ENCODE results near the gene PLTP. TPM values are rescaled to one million over a fixed set of nuclear protein-coding genes. Genes with fewer than 3 reads are reported as not detected.

PLTP gene
- total and polyA plus RNA-seq, 2 of the 13 experiments (the other 11 are each of a cell fraction or from before 2014, with no cell fraction given) = 16.9 to 28.6 TPM

- Histone ChIP-seq H3K4me3 (replicated peaks in 1 of 3; ENCODE audit: insufficient read depth in 1 of 3, low read depth in 2 of 3, low read length in 3 of 3) (no peak overlapping the region), H2AFZ (ENCODE audit: low read length) (no peak overlapping the region), H4K20me1 (ENCODE audit: insufficient read depth, low read length) (no peaks in the 10 kb centered on the region), H3K9me3 (ENCODE audit: low read length) (no peaks in the 10 kb centered on the region), H3K79me2 (ENCODE audit: insufficient read depth, low read length) (no peaks in the 10 kb centered on the region), H3K36me3 (replicated peaks in 1 of 2; ENCODE audit: control insufficient read depth in 1 of 2, insufficient read depth in 2 of 2, low read length in 2 of 2) (peaks cover 38 to 43% of the 10 kb centered on the region in 2 experiments), H3K27ac (ENCODE audit: extremely low read length, insufficient read depth, low read length) (no peak overlapping the region), H3K9ac (ENCODE audit: insufficient read depth, low read depth, low read length) (no peak overlapping the region), H3K4me2 (ENCODE audit: low read depth, low read length) (no peak overlapping the region), H3K4me1 (ENCODE audit: insufficient read depth, low read length) (peaks cover 9% of the 10 kb centered on the region), H3K27me3 (ENCODE audit: control insufficient read depth in 1 of 2, insufficient read depth in 2 of 2, low read length in 2 of 2) (no peaks in the 10 kb centered on the region)
- DNase-seq (ENCODE audit: low spot score) (no peak), FAIRE-seq (no peak), ATAC-seq (no peak)
- intact Hi-C loops (cut with micrococcal nuclease; ENCODE audit: unreplicated experiment) (no loop called here), in situ Hi-C loops (cut with HindIII; ENCODE audit: extremely low pct_ligation_motif_present, low pct_unique_long_range_greater_than_20kb) (no loop called here)
- ChIA-PET POLR2A (interaction anchor here (0.9 to 4.7 kb wide), 6 partner anchors 9 to 47 kb away, joined by 3 to 38 read pairs (median 13); partner anchors contain the start of genes CTSA, NEURL2 and PCIF1), CTCF (ENCODE audit: low intra/inter-chr PET ratio, low total read pairs) (no interaction called here)
- TF ChIP-seq POLR2AphosphoS2 (IDR thresholded peaks at IDR 0.05; ENCODE audit: low read depth, low read length) (no peak), ZMYM3 (CRISPR knock-in tag; IDR thresholded peaks at IDR 0.05) (no peak), POLR2G (IDR thresholded peaks at IDR 0.05; ENCODE audit: low read depth, low read length) (peak; percentile 42), HNF4G (IDR thresholded peaks at IDR 0.05; ENCODE audit: borderline replicate concordance, low read depth, low read length) (no peak), HNF4G (CRISPR knock-in tag; IDR thresholded peaks at IDR 0.05; ENCODE audit: borderline replicate concordance, low read depth) (no peak), ZNF772 (CRISPR knock-in tag; IDR thresholded peaks at IDR 0.05) (no peak), ZUFSP (CRISPR knock-in tag; IDR thresholded peaks at IDR 0.05; ENCODE audit: borderline replicate concordance) (no peak), CSRNP2 (CRISPR knock-in tag; conservative IDR thresholded peaks at IDR 0.05; ENCODE audit: low read depth) (no peak), ZNF879 (CRISPR knock-in tag; IDR thresholded peaks at IDR 0.05) (no peak), RAD51 (IDR thresholded peaks at IDR 0.05; ENCODE audit: borderline replicate concordance) (no peak), CHCHD3 (CRISPR knock-in tag; IDR thresholded peaks at IDR 0.05) (no peak), KLF13 (CRISPR knock-in tag; IDR thresholded peaks at IDR 0.05) (no peak), RBFOX2 (IDR thresholded peaks at IDR 0.05; ENCODE audit: low read depth, low read length) (peak; percentile 47; the same call in 1 of the 2 replicates), ZFP36 (IDR thresholded peaks at IDR 0.05; ENCODE audit: borderline replicate concordance, low read depth, low read length, partially characterized antibody) (peak; percentile 16), AGO1 (IDR thresholded peaks at IDR 0.05; ENCODE audit: low read depth, low read length, poor library complexity, severe bottlenecking) (no peak), AGO2 (optimal IDR thresholded peaks at IDR 0.05; ENCODE audit: low read depth, low read length) (peak; percentile 70), POLR2A (IDR thresholded peaks at IDR 0.05; ENCODE audit: insufficient read depth in 1 of 2, low read depth in 2 of 2, low read length in 2 of 2) (peak in 1 of 2 experiments; percentile 37; a peak in 1 of 4 replicates), ATF1 (CRISPR knock-in tag; IDR thresholded peaks at IDR 0.05) (no peak), PHF5A (CRISPR knock-in tag; IDR thresholded peaks at IDR 0.05; ENCODE audit: low read depth, unreplicated experiment) (no peak)
- 95% methylated on average over 13 of the region's 13 CpGs for WGBS (ENCODE audit: low lambda C conversion rate)
- no TSS peak for BruUV-seq (replicated peaks)
Observed at GRCh38 chr20:45899046-45899835, 12.7 kb downstream of the PLTP start.

All from HepG2 (cell line).